NCI-H2107 treated with DMSO at 0.1 percent for 48 hours (cell line): ENCODE measurements around the gene USPL1.
"Not testable (repeated sequence)": the region's sequence is repeated elsewhere in the genome, so short reads cannot be mapped to it uniquely, and the experiment has no call there.

Source experiments
- DNase-seq: peaks from one replicate; lab custom pipeline; 2025; ENCODE audit not compliant: unreplicated experiment; lab: John Stamatoyannopoulos, UW

The USPL1 gene

GRCh38 chr13:30615866-30616541 lies 1.7 kb upstream of the USPL1 start:
- DNase-seq, result peak; percentile 28

GRCh38 chr13:30616927-30617314 lies 799 bp upstream of the USPL1 start:
- DNase-seq, result peak; percentile 43

- DNase-seq, result no peak
Measured at GRCh38 chr13:30618186-30618929, 638 bp downstream of the USPL1 start.

- no peak for DNase-seq
Measured at GRCh38 chr13:30618930-30619279, 1.2 kb downstream of the USPL1 start.

GRCh38 chr13:30619731-30620130 lies 2.0 kb downstream of the USPL1 start:
- DNase-seq, result no peak

- no peak for DNase-seq
Measured at GRCh38 chr13:30620941-30621340, 3.2 kb downstream of the USPL1 start.

GRCh38 chr13:30622551-30622950 lies 4.8 kb downstream of the USPL1 start:
- no peak for DNase-seq

GRCh38 chr13:30623392-30623791 lies 5.7 kb downstream of the USPL1 start:
- DNase-seq, result no peak

GRCh38 chr13:30624630-30625029 lies 6.9 kb downstream of the USPL1 start:
- DNase-seq, result no peak

- no peak for DNase-seq
Measured at GRCh38 chr13:30629527-30629926, 11.8 kb downstream of the USPL1 start.

- DNase-seq, result no peak
Measured at GRCh38 chr13:30633861-30634260, 16.1 kb downstream of the USPL1 start.

- DNase-seq, result no peak
Measured at GRCh38 chr13:30634838-30635237, 17.1 kb downstream of the USPL1 start.

GRCh38 chr13:30638301-30638700 lies 20.6 kb downstream of the USPL1 start:
- no peak for DNase-seq

GRCh38 chr13:30639671-30640070 lies 22.0 kb downstream of the USPL1 start:
- DNase-seq, result no peak

- DNase-seq, result not testable (repeated sequence)
Measured at GRCh38 chr13:30641173-30641572, 23.5 kb downstream of the USPL1 start.

GRCh38 chr13:30645629-30646028 lies 27.9 kb downstream of the USPL1 start:
- no peak for DNase-seq

- DNase-seq, result no peak
Measured at GRCh38 chr13:30647420-30647819, 29.7 kb downstream of the USPL1 start.

GRCh38 chr13:30647824-30648521 lies 30.3 kb downstream of the USPL1 start:
- DNase-seq, result no peak

- DNase-seq, result no peak
Measured at GRCh38 chr13:30648522-30649012, 30.8 kb downstream of the USPL1 start.

- DNase-seq, result not testable (repeated sequence)
Measured at GRCh38 chr13:30651648-30652047, 33.9 kb downstream of the USPL1 start.

- DNase-seq, result no peak
Measured at GRCh38 chr13:30652746-30653386, 35.1 kb downstream of the USPL1 start.
